ENCODE data around the gene FAAH. TPM values are rescaled to one million over a fixed set of nuclear protein-coding genes. Genes with fewer than 3 reads are reported as not detected.

FAAH gene
- total RNA-seq, 1 experiment from 2014 or later, result 24.8 TPM

GRCh38 chr1:46450160-46450517 is 56.0 kb downstream of the FAAH start:
- no peaks in the 10 kb centered on the region for H4K20me1 ChIP-seq (ENCODE audit: insufficient read depth)
- intact Hi-C loops (cut with micrococcal nuclease), result no loop called here
- TF ChIP-seq JUND (IDR thresholded peaks at IDR 0.05) (no peak), MAX (IDR thresholded peaks at IDR 0.05) (no peak), SP1 (IDR thresholded peaks at IDR 0.05; ENCODE audit: low read depth) (no peak), ZBTB33 (IDR thresholded peaks at IDR 0.05; ENCODE audit: extremely low read depth, insufficient replicate concordance, low read length) (no peak), POLR2AphosphoS5 (IDR thresholded peaks at IDR 0.05; ENCODE audit: low read depth, low read length) (no peak), ZNF274 (IDR thresholded peaks at IDR 0.05; ENCODE audit: low read depth, low read length) (no peak), SIN3A (IDR thresholded peaks at IDR 0.05; ENCODE audit: low read depth) (no peak), SRF (IDR thresholded peaks at IDR 0.05; ENCODE audit: low read depth) (no peak)
- TF ChIP-seq, protein P1, sequence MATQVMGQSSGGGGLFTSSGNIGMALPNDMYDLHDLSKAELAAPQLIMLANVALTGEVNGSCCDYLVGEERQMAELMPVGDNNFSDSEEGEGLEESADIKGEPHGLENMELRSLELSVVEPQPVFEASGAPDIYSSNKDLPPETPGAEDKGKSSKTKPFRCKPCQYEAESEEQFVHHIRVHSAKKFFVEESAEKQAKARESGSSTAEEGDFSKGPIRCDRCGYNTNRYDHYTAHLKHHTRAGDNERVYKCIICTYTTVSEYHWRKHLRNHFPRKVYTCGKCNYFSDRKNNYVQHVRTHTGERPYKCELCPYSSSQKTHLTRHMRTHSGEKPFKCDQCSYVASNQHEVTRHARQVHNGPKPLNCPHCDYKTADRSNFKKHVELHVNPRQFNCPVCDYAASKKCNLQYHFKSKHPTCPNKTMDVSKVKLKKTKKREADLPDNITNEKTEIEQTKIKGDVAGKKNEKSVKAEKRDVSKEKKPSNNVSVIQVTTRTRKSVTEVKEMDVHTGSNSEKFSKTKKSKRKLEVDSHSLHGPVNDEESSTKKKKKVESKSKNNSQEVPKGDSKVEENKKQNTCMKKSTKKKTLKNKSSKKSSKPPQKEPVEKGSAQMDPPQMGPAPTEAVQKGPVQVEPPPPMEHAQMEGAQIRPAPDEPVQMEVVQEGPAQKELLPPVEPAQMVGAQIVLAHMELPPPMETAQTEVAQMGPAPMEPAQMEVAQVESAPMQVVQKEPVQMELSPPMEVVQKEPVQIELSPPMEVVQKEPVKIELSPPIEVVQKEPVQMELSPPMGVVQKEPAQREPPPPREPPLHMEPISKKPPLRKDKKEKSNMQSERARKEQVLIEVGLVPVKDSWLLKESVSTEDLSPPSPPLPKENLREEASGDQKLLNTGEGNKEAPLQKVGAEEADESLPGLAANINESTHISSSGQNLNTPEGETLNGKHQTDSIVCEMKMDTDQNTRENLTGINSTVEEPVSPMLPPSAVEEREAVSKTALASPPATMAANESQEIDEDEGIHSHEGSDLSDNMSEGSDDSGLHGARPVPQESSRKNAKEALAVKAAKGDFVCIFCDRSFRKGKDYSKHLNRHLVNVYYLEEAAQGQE (IDR thresholded peaks at IDR 0.05; ENCODE audit: low read depth), result no peak
- TF ChIP-seq, protein P2, sequence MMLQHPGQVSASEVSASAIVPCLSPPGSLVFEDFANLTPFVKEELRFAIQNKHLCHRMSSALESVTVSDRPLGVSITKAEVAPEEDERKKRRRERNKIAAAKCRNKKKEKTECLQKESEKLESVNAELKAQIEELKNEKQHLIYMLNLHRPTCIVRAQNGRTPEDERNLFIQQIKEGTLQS (IDR thresholded peaks at IDR 0.05), result no peak
- no peak overlapping the region for H3K9ac ChIP-seq (ENCODE audit: low read length)
- no peaks in the 10 kb centered on the region for H3K9me2 ChIP-seq (ENCODE audit: insufficient read depth)
- no peaks in the 10 kb centered on the region for H3K36me3 ChIP-seq (ENCODE audit: control insufficient read depth in 1 of 2, insufficient read depth in 2 of 2, low read length in 2 of 2)
- H3K79me2 ChIP-seq (ENCODE audit: insufficient read depth, low read length), result no peaks in the 10 kb centered on the region
- H3K4me3 ChIP-seq (replicated peaks in 1 of 2; ENCODE audit: low read depth in 1 of 2, low read length in 2 of 2), result no peak overlapping the region
- H3K4me2 ChIP-seq (ENCODE audit: low read length), result no peak overlapping the region
- no peaks in the 10 kb centered on the region for H3K9me3 ChIP-seq (ENCODE audit: control insufficient read depth in 1 of 2, insufficient read depth in 1 of 2, low read depth in 1 of 2, low read length in 2 of 2)
- H3K4me1 ChIP-seq (ENCODE audit: control insufficient read depth in 1 of 2, insufficient read depth in 2 of 2, low read length in 2 of 2), result no peaks in the 10 kb centered on the region
- H3K27ac ChIP-seq (ENCODE audit: low read depth, low read length), result no peak overlapping the region
- ChIA-PET POLR2A (no interaction called here), RAD21 (ENCODE audit: low non-redundant PET in 1 of 2, low total read pairs in 2 of 2, uncharacterized antibody in 2 of 2, unreplicated experiment in 2 of 2) (no interaction called here), CTCF (interaction anchor here (2.2 kb wide), 1 partner anchor 8 kb away, joined by 8 read pairs; no protein-coding TSS in a partner anchor)
- DNase-seq (ENCODE audit: low read depth, low spot score), result no peak
- no peaks in the 10 kb centered on the region for H3K27me3 ChIP-seq (ENCODE audit: insufficient read depth, low read length)
- no peak for ATAC-seq
- H2AFZ ChIP-seq (ENCODE audit: low read depth, low read length, poor library complexity, severe bottlenecking), result no peak overlapping the region
- BruUV-seq (replicated peaks), result no TSS peak
